HG02763 (cell line): Measurements from ENCODE around the gene POP7.

Source experiments
- ATAC-seq: cut with Tn5 transposase; IDR thresholded peaks from one replicate; pipeline ENCODE4 v1.9.1; 2021; ENCODE audit warnings: mild to moderate bottlenecking, moderate library complexity; ENCODE audit not compliant: unreplicated experiment

POP7 gene

DNA sequence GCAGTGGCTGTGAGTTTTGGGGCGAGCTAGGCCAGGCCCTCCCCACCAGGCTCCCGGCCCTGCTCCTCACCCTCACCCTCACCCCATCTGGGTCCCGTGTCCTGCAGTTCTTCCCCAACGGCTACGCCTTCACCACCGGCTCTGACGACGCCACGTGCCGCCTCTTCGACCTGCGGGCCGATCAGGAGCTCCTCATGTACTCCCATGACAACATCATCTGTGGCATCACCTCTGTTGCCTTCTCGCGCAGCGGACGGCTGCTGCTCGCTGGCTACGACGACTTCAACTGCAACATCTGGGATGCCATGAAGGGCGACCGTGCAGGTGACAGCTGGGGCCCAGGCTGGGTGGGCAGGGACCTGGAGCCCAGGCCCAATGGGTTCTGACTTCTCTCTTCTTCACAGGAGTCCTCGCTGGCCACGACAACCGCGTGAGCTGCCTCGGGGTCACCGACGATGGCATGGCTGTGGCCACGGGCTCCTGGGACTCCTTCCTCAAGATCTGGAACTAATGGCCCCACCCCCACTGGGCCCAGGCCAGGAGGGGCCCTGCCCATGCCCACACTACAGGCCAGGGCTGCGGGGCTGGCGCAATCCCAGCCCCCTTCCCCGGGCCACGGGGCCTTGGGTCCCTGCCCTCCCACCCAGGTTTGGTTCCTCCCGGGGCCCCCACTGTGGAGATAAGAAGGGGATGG lies 27.5 kb upstream of the POP7 start:
- no peak for ATAC-seq

DNA sequence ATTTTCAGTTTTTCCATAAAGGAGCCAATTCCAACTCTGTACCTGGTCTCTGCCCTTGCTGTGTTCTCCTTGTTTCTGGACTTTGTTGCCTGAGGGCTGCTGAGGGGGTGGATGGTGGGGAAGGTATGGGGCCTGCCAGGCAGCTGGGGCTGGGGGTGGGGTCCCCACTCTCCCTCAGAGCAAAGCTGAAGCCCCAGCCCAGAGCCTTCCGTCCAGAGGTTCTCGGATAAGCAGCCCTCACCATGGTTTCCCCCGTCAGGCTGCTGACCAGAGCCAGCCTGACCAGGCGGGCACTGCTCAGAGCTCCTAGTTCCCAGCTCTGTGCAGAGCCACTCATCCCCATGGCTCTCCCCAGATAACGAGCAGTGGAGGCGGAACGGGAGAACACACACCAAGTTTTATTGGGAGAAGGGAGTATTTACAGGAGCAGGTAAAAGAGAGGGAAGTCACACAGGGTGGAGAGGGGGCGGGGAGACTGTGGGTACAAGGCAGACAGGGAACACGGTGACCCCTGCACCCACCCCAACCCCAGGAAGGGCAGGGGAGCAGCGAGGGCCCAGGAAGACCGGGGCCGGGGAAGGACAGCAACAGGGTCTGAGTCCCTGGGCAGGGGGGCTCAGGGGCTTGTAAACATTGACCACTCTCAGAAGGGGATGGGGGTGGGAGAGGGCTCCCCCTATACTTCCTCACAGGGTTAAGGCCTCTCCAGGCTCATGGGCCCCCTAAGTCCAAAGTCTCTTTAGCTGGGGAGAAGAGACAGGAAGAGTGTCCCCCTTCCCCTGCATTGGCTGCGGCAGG lies 26.6 kb upstream of the POP7 start:
- ATAC-seq, result no peak

DNA sequence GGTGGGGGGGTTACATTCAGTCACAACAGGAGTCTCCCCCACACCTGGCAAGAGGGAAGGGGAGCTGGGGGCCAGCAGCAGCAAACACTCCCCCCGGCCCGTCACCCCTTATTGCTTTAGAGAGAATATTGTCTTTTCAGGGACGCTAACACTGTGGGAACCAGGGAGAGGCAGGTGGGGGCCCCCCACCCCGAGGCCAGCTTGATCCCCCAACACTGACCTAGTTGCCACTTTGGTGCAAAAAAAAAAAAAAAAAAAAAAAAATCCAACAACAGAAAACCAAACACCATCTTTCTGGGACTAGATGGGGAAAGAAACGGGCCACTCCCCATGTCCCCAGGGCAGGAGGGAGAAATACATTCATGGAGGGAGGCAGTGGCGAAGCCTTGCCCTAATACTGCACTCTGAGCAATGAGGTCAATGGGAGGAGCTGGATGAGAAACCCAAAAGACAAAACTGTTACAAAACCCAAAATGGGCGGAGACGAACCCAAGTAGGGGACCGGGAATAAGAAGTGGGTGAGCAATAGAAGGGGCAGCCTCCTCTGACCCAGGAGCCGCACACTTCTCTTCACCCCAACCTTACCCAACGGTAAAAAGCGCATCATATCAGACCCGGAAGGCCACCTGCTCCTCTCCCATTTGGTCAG lies 25.9 kb upstream of the POP7 start:
- no peak for ATAC-seq

DNA sequence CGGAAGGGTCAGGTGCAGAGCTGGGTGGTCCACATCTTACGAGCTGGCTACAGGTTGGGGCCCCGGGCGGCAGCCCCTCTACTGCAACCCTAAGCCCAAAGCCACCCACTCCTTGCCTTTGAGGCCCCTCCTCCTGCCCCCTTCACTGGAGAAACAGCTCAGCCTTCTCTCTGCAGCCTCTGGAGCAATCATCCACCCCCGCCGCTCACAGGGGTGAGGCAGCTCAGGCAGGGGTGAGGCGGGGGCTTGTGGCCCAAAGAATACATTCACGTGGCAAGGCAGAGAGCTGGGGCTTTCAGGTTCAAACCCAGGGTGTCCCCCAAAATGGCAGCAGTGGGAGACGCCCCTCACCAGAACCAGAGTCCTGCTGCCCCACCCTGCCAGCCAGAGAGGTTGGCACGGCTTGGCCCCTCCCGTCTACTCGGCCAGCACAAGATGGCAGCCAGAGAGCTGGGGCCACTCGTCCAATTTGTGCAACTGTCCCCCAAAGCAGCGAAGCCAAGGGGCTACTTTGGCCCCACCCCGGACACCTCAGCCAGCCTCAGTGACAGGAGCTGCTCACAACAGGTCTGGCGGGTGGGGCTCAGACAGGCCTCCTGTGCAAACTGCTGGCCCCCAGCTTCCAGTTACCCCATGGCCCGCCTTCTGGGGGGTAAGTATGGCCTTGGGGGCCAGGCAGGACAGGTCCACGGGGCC lies 25.2 kb upstream of the POP7 start:
- ATAC-seq, result no peak

DNA sequence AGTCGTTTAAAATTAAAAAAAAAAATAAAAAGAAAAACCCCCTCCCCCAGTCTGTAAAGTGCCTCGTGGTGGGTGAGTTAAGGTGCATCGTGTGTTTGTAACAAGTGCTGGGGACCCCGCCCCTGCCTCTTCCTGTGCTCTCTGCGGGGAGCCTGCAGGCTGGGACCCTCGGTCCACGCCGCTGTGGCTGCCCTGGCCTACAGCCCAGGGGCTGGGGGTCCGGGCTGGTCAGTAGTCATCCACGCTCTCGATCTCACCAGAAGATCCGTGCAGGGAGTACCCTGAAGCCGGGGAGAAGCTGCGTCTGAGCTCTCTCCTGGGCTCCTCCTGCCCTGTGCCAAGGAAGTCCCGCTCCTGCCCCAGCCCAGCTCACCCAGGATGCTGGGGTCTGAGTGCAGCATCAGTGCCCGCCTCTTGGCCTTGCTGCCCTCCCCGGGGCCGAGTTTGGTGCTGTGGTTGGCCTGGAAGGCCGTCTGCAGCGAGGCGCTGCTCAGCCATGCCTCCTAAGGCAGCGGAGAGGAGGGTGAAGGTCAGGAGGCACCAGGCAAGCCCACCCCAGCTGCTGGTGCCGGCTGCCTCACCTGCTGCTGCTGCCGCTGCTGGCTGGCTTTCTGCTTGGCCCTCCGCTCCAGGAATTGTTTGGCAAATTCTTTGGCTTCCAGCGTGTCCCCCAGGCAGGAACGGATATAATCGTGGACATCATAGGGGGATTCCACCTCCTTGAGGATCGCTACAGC lies 24.3 kb upstream of the POP7 start:
- no peak for ATAC-seq

DNA sequence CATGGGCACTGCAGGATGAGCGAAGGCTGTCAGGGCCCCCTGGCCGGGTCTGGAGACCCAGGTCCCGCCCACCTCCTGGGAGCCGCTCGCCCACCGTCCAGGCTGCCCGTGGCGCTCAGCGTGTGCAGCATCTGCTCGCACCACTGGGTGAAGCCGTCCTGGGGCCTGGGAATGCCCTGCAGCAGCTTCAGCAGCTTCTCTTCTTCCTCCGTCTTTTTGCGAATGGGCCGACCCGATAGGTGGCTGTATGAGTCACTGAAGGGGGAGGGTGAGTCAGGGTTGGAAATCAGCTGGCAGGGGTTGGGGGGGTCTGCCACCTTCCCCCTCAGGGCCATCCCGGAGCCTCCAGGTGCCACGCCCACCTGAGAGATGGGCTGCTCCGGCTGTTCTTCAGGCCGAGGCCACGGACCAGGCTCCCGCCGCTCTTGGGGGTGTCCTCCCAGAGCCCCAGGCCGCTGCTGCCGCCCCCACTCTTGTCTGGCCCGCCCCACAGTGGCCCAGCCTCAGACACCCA lies 23.6 kb upstream of the POP7 start:
- no peak for ATAC-seq

DNA sequence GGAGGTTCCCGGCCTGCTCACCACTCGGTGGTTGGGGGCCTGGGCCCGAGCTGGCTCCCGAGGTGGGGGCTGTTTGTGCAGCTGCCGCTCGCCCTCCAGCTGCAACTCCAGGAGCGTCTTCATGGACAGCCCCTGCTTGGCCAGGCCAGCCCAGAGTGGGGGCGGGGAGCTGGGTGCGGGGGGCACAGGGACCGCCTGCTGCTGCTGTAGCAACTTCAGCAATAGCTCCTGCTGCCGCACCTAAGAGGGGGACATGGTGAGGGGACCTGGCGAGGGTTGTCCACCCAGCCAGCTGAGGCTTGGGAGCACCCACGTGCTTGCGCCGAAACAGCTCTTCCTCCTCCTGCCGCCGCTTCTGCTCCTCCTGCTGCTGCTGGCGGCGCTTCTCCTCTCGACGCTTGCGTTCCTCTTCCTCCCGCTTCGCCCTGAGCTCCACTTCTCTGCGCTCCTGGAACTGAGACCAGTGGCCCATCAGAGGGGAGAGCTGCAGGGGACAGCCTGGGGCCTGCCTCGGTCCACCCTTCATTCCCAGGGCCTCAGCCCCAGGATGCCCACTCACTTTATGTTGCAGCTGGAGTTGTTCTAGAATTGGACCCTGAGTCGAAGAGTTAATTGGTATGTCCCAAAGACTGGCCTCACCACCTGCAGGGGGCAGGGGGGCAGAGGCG lies 22.8 kb upstream of the POP7 start:
- ATAC-seq, result no peak

DNA sequence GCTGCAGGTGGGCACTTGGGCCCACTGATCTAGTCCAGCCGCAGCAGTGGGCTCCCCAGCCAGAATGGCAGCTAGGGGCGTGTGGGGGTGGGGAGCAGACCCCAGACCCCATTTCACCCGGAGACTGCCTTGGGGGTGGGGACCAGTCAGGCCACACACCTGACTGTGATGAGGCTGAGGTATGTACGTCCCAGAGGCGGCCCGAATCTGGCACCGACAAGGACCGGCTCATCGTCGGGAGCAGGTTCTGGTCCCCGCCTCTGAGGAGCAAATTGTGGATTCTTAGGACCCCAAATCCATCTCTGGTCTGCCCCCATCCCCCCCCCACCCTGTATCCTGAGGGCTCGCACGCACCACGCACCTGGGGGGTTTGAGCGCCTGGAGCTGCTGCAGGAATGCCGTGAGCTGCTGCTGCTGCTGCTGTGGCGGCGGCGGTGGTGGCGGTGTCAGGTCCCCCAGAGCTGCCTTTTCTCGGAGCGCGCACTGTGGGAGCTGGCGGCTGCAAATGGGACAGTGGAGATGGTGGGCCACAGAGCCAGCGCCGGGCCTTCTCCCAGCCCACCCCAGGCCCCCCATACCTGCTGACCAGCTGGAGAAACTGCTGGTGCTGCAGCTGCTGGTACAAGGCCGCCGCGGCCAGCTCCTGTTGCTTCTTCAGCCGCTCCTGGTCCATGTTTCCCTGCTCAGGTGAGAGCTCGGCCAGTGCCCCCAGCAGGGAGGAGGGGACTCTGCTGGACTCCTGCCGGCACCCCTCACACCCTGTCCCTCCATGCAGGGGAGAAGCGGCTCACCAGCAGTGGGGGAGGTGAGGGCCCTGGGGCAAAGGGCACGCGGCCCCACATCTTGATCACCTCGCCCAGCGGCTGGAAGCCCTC lies 22.0 kb upstream of the POP7 start:
- ATAC-seq, result no peak

DNA sequence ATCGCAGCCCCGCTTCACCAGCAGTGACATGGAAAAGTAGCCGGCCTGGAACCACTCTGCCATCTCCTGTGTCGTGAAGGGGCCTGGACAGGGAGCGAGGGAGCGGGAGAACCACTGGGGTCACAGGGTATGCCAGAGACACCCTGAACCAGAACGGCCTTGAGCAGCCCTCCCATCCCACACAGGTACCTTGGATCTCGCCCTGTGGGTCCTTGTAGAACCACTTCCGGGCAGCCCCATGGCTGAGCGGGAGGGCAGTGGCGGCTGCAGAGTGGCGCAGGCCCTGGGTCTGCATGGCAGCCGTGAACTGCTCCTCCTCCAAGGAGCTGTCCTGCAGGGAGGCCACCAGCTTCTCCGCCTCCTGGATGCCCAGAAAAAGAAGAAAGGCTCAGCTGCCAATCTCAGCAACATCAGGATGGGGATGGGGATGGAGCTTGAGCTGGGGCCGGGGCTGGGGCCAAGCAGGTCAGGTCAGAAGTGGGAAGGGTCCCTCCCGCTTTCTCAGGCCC lies 21.3 kb upstream of the POP7 start:
- ATAC-seq, result no peak

DNA sequence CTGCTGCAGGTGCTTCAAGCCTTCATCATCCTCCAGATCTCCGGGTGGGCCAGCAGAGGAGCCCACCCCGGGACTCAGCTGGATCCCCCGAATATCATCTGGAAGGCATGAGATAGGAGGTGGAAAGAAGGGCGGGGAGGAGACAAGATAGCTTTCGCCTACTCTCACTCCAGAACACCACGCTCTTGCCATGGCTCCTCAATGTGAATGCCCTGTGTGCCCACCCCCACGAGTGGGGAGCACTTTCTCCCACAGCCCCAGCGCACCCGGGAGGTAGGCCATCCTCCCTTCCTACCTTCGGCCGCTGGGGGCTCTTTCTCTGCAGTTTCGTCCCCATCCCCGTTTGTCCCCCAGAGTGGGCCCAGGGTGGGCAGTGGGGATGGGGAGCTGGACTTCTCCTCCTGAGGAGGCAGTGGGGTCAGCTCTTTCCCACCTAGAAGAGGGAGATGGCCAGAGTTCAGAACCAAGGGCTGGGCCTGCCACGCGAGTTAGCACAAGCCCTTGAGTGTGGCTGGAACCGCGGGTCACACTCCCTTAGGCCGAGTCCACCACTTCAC lies 20.8 kb upstream of the POP7 start:
- no peak for ATAC-seq

DNA sequence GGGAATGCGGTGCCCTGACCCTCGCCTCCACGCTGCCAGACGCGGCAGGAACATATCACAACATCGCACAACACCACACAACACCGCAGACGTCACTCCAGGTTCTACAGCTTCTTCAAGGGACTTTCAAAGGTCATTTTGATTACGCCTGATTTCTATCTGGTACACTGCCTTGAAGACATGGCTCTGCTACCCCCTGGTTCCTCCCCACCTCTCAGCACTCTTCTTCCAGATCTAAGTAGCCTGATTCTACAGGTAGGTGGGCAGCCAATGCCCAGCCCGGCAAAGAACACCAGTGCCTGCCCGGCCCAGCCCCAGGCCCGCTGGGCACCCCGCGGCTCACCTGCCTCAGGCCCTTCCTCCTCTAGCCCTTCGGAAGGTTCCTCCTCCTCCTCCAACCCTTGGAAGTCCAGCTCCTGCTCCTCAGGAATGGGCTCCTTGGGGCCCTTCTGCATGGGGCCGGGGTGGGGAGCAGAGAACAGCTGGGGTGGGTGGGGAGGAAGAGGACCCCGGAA lies 20.2 kb upstream of the POP7 start:
- no peak for ATAC-seq

DNA sequence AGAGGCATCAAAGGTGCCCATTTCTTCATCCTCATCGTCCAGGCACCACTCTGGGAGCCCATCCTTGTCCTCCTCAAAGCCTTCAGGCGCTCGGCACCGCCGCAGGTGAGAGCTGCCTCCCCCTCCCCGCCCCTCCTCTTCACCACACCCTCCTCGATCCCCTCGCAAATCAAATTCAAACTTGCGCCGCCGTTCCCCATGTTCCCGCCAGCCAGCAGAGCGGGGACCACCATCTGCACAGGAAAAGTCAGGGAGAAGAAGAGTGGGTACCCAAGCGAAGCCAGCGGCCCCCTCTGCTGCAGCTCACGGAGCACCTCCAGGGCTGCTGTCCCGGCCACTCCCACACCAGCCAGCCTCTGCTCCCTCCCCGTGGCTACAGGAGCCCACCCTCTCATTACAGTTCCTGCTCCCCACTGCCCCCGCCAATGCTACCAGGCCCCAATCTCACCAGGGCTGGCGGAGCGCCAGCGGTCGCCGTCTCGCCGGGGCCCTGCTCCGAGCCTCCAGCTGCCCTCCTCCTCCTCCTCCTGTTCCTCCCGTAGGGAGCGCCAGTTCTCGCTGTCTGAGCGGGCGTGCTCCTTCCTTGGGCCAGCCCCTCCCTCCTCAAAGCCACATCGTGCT lies 19.6 kb upstream of the POP7 start:
- ATAC-seq, result no peak

DNA sequence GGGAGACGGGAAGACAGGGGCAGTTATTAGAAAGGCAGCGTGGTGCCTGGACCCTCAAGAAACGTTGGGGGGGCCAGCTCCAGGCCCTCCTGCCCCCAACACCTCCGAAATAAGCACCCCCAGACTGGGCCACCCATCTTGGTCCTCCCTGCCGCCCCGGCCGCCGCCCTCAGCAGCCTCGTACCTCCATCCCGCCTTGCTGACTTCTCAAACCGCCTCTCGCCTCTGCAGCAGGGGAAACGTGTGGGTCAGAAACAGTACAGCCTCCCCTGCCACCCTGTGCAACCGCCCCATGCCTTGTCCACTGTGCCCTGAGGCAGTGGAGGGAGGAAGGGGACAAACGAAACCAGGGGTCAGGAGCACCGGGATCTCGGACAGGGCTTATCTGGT lies 19.1 kb upstream of the POP7 start:
- ATAC-seq, result no peak

DNA sequence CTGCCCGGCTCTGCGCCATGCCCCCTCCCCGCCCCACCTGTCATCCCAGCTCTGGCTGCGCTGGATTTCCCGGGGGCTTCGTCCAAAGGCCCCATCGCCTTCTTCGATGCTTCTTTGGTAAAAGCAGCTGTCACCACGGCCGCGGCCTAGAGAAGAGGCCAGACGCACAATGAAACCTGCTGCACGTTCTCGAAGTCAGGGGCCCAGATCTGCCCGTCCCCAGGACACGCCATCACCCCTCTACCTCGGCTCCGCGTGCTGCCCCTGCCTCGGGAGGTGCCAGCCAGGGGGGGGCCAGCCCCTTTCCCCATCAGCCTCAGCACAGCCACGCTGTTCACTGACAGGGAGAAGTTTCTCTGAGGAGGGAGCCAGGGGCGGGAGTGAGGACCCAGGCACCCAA lies 18.7 kb upstream of the POP7 start:
- no peak for ATAC-seq

DNA sequence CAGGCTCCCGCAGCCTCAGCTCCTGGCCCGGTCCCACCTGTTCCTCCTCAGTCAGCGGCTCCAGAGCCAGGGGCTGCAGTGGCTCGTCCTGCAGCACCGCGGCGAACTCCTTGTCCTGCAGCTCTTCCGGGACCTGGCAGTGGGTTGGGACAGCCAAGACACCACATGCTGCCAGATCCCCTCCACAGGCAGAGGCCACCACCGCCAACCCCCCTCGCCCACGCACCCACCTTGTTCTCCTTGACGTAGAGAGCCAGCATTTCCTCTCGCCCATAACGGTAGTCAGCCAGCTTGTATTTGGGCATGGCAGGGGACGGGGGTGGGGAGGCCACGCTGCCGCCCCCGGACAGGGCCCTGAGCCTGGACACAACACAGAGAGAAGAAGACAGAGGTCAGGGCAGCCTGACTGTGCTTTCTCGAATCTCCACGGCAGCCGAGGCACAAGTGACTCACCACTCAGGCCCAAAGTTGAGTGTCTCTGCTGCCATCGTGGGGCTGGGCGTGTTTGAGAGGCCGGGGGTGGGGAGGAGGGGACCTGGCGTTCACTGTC lies 18.1 kb upstream of the POP7 start:
- ATAC-seq, result no peak

DNA sequence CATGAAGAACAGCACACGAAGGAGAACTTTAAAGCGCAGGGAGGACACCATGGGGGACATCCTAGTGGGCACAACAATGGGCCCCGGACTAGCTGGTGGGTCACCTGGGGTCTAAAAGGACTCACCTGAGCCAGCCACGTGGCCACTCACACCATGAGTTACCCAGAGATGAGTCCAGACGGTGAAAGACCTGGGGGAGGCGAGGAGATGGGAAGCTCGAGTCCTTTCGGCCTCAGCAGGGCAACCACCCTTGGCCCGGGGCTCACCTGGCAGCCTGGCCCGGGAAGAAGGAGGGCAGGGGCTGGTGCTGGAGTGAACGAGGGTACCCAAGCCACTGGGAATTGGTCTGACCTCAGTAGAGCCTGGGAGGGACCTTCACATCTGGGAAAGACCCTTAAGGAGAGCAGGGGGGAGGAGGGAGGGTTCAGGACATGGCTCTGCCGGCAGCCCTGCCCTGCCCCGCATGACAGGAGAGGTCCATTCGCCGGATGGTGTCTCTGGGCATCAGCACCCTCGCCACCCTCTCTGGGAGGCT lies 17.5 kb upstream of the POP7 start:
- ATAC-seq, result no peak
